Measurements from ENCODE around the gene IGSF21.
A peak's percentile ranks its signal among the peaks of the same experiment; 100 is the strongest.
"Not testable (repeated sequence)": the region's sequence is repeated elsewhere in the genome, so short reads cannot be mapped to it uniquely, and the experiment has no call there.

IGSF21 gene

GRCh38 chr1:18148461-18148860 is 40.9 kb downstream of the IGSF21 start:
- no peak for DNase-seq

GRCh38 chr1:18149027-18149641 is 41.5 kb downstream of the IGSF21 start:
- DNase-seq, result peak; percentile 70

- DNase-seq, result no peak
Observed at GRCh38 chr1:18151436-18152122, 44.0 kb downstream of the IGSF21 start.

GRCh38 chr1:18154430-18155194 is 47.0 kb downstream of the IGSF21 start:
- no peak for DNase-seq

- no peak for DNase-seq
Observed at GRCh38 chr1:18155881-18156385, 48.3 kb downstream of the IGSF21 start.

GRCh38 chr1:18157352-18157751 is 49.8 kb downstream of the IGSF21 start:
- no peak for DNase-seq

- DNase-seq, result no peak
Observed at GRCh38 chr1:18157968-18158367, 50.4 kb downstream of the IGSF21 start.

- DNase-seq, result no peak
Observed at GRCh38 chr1:18158714-18159113, 51.1 kb downstream of the IGSF21 start.

- no peak for DNase-seq
Observed at GRCh38 chr1:18160290-18160942, 52.8 kb downstream of the IGSF21 start.

- DNase-seq, result no peak
Observed at GRCh38 chr1:18161690-18162089, 54.1 kb downstream of the IGSF21 start.

GRCh38 chr1:18165640-18166039 is 58.0 kb downstream of the IGSF21 start:
- not testable (repeated sequence) for DNase-seq

GRCh38 chr1:18166341-18166740 is 58.7 kb downstream of the IGSF21 start:
- no peak for DNase-seq

- no peak for DNase-seq
Observed at GRCh38 chr1:18166929-18167328, 59.3 kb downstream of the IGSF21 start.

GRCh38 chr1:18170444-18170843 is 62.8 kb downstream of the IGSF21 start:
- no peak for DNase-seq

- no peak for DNase-seq
Observed at GRCh38 chr1:18174037-18174436, 66.4 kb downstream of the IGSF21 start.

- DNase-seq, result no peak
Observed at GRCh38 chr1:18175051-18175450, 67.5 kb downstream of the IGSF21 start.

GRCh38 chr1:18175530-18176377 is 68.2 kb downstream of the IGSF21 start:
- peak; percentile 37 for DNase-seq

- DNase-seq, result no peak
Observed at GRCh38 chr1:18176619-18177018, 69.0 kb downstream of the IGSF21 start.

GRCh38 chr1:18178111-18178510 is 70.5 kb downstream of the IGSF21 start:
- DNase-seq, result no peak

GRCh38 chr1:18179009-18179408 is 71.4 kb downstream of the IGSF21 start:
- no peak for DNase-seq

- DNase-seq, result no peak
Observed at GRCh38 chr1:18182398-18183160, 75.0 kb downstream of the IGSF21 start.

GRCh38 chr1:18183533-18183932 is 75.9 kb downstream of the IGSF21 start:
- DNase-seq, result no peak
